Mesodermal cell (in vitro differentiated cells): ENCODE measurements around the gene FHOD3.

ENCODE experiments used
- H3K27ac ChIP-seq: 2 replicates; pipeline ENCODE4 v1.7.0; 2013; ENCODE audit warnings: mild to moderate bottlenecking, low read depth, low read length, moderate library complexity; ENCODE audit not compliant: severe bottlenecking
- H3K36me3 ChIP-seq: 2 replicates; pipeline ENCODE4 v1.7.1; 2013; ENCODE audit warnings: mild to moderate bottlenecking, low read length, moderate library complexity; ENCODE audit not compliant: control insufficient read depth, insufficient read depth
- H3K4me1 ChIP-seq: one replicate; pipeline ENCODE4 v1.7.1; 2013; ENCODE audit warnings: mild to moderate bottlenecking, low read length; ENCODE audit not compliant: insufficient read depth, control insufficient read depth, poor library complexity, severe bottlenecking
- H3K4me3 ChIP-seq: 2 replicates; pipeline ENCODE4 v1.7.0; 2013; ENCODE audit warnings: low read length, control low read depth, mild to moderate bottlenecking; ENCODE audit not compliant: insufficient read depth, poor library complexity, severe bottlenecking; ENCODE audit errors: extremely low read depth
- H3K9me3 ChIP-seq: 2 replicates; pipeline ENCODE4 v1.7.1; 2013; ENCODE audit warnings: mild to moderate bottlenecking, low read length, moderate library complexity; ENCODE audit not compliant: control insufficient read depth
- WGBS, 2 experiments: methylation state at CpG; one replicate each; pipeline ENCODE4 v1.1.5; 2013; ENCODE audit warnings: missing lambda C conversion rate in 2 of 2; ENCODE audit not compliant: insufficient coverage in 2 of 2; 5-methylcytosine and 5-hydroxymethylcytosine counted together

The FHOD3 gene

GRCh38 chr18:36572135-36572856, 274.8 kb downstream of the FHOD3 start:
- H3K4me1 ChIP-seq, result no peaks in the 10 kb centered on the region
- H3K27ac ChIP-seq, result no peak overlapping the region
- no peak overlapping the region for H3K4me3 ChIP-seq
- no peaks in the 10 kb centered on the region for H3K9me3 ChIP-seq
- H3K36me3 ChIP-seq, result no peaks in the 10 kb centered on the region
- WGBS, 2 experiments, result 30 to 60% methylated on average over 2 to 6 of the region's 10 CpGs

- no CpG with 5 or more reads among the region's 2 CpGs for WGBS, 2 experiments
- H3K9me3 ChIP-seq, result no peaks in the 10 kb centered on the region
- no peaks in the 10 kb centered on the region for H3K36me3 ChIP-seq
- H3K27ac ChIP-seq, result no peak overlapping the region
- H3K4me3 ChIP-seq, result no peak overlapping the region
- H3K4me1 ChIP-seq, result peaks cover 6% of the 10 kb centered on the region
Measured at GRCh38 chr18:36576339-36576738, 278.8 kb downstream of the FHOD3 start.

- Histone ChIP-seq H3K36me3 (no peaks in the 10 kb centered on the region), H3K27ac (no peak overlapping the region), H3K9me3 (no peaks in the 10 kb centered on the region), H3K4me3 (no peak overlapping the region), H3K4me1 (peaks cover 7% of the 10 kb centered on the region)
- WGBS, 2 experiments, result 63 to 80% methylated on average over 1 of the region's 2 CpGs
Measured at GRCh38 chr18:36578871-36579710, 281.6 kb downstream of the FHOD3 start.

GRCh38 chr18:36580266-36580665, 282.8 kb downstream of the FHOD3 start:
- no peak overlapping the region for H3K4me3 ChIP-seq
- H3K4me1 ChIP-seq, result peaks cover 7% of the 10 kb centered on the region
- WGBS, 2 experiments, result 79% methylated on average over 2 of the region's 2 CpGs; no CpG with 5 or more reads in 1 of the 2 experiments
- no peaks in the 10 kb centered on the region for H3K9me3 ChIP-seq
- H3K27ac ChIP-seq, result no peak overlapping the region
- no peaks in the 10 kb centered on the region for H3K36me3 ChIP-seq

GRCh38 chr18:36580874-36581750, 283.6 kb downstream of the FHOD3 start:
- Histone ChIP-seq H3K36me3 (no peaks in the 10 kb centered on the region), H3K9me3 (no peaks in the 10 kb centered on the region), H3K4me1 (peaks cover 7% of the 10 kb centered on the region), H3K27ac (no peak overlapping the region), H3K4me3 (no peak overlapping the region)
- WGBS, 2 experiments, result 99 to 100% methylated on average over 3 to 5 of the region's 6 CpGs

- H3K27ac ChIP-seq, result no peak overlapping the region
- 55 to 57% methylated on average over 3 to 4 of the region's 5 CpGs for WGBS, 2 experiments
- peaks cover 7% of the 10 kb centered on the region for H3K4me1 ChIP-seq
- H3K36me3 ChIP-seq, result no peaks in the 10 kb centered on the region
- no peak overlapping the region for H3K4me3 ChIP-seq
- no peaks in the 10 kb centered on the region for H3K9me3 ChIP-seq
Measured at GRCh38 chr18:36582988-36583745, 285.7 kb downstream of the FHOD3 start.

GRCh38 chr18:36589857-36590543, 292.5 kb downstream of the FHOD3 start:
- 88 to 91% methylated on average over 3 to 5 of the region's 10 CpGs for WGBS, 2 experiments
- no peak overlapping the region for H3K4me3 ChIP-seq
- H3K9me3 ChIP-seq, result no peaks in the 10 kb centered on the region
- no peaks in the 10 kb centered on the region for H3K4me1 ChIP-seq
- H3K36me3 ChIP-seq, result no peaks in the 10 kb centered on the region
- H3K27ac ChIP-seq, result no peak overlapping the region

GRCh38 chr18:36590621-36591580, 293.4 kb downstream of the FHOD3 start:
- no peaks in the 10 kb centered on the region for H3K36me3 ChIP-seq
- H3K4me3 ChIP-seq, result no peak overlapping the region
- H3K4me1 ChIP-seq, result no peaks in the 10 kb centered on the region
- 86 to 90% methylated on average over 4 to 10 of the region's 13 CpGs for WGBS, 2 experiments
- H3K9me3 ChIP-seq, result no peaks in the 10 kb centered on the region
- no peak overlapping the region for H3K27ac ChIP-seq

- H3K9me3 ChIP-seq, result no peaks in the 10 kb centered on the region
- H3K4me1 ChIP-seq, result no peaks in the 10 kb centered on the region
- H3K4me3 ChIP-seq, result no peak overlapping the region
- no peak overlapping the region for H3K27ac ChIP-seq
- WGBS, 2 experiments, result 90 to 93% methylated on average over 5 of the region's 5 CpGs
- no peaks in the 10 kb centered on the region for H3K36me3 ChIP-seq
Measured at GRCh38 chr18:36592282-36592681, 294.8 kb downstream of the FHOD3 start.
